Stimulated activated memory B cell treated with anti-CD40 and anti-IgM and Interleukin-4, amounts not matched to agents 10 μg/mL and 1 μg/mL and 100 μg/mL, for 72 hours (primary cell): ENCODE results near the gene CCDC183.
A peak's percentile ranks its signal among the peaks of the same experiment; 100 is the strongest.
"Not testable (repeated sequence)": the region's sequence is repeated elsewhere in the genome, so short reads cannot be mapped to it uniquely, and the experiment has no call there.

Experiments
- ATAC-seq: fragments of 150-1000 bp; cut with Tn5 transposase; 2 replicates; pipeline ENCODE4 v1.10.0; 2021
- H3K27ac Mint-ChIP-seq: one replicate; pipeline ENCODE4 v1.8.0; 2022; ENCODE audit warnings: mild to moderate bottlenecking, mixed read lengths
- H3K27me3 Mint-ChIP-seq: one replicate; pipeline ENCODE4 v1.8.0; 2022; ENCODE audit warnings: mixed read lengths
- H3K36me3 Mint-ChIP-seq: one replicate; pipeline ENCODE4 v1.8.0; 2022; ENCODE audit warnings: mixed read lengths
- H3K4me1 Mint-ChIP-seq: one replicate; pipeline ENCODE4 v1.8.0; 2022; ENCODE audit warnings: mixed read lengths
- H3K4me3 Mint-ChIP-seq: one replicate; pipeline ENCODE4 v1.8.0; 2022; ENCODE audit warnings: mild to moderate bottlenecking, moderate library complexity, mixed read lengths
- H3K9me3 Mint-ChIP-seq: one replicate; pipeline ENCODE4 v1.8.0; 2022; ENCODE audit warnings: mixed read lengths

CCDC183 gene

GRCh38 chr9:136786983-136787382 is 9.2 kb upstream of the CCDC183 start:
- not testable (repeated sequence) for ATAC-seq, H3K4me3 Mint-ChIP-seq, H3K36me3 Mint-ChIP-seq, H3K9me3 Mint-ChIP-seq, H3K27ac Mint-ChIP-seq
- peaks cover 18% of the 10 kb centered on the region for H3K27me3 Mint-ChIP-seq
- H3K4me1 Mint-ChIP-seq, result peaks cover 36% of the 10 kb centered on the region

- H3K27me3 Mint-ChIP-seq, result peaks cover 18% of the 10 kb centered on the region
- no peak overlapping the region for H3K27ac Mint-ChIP-seq
- H3K4me3 Mint-ChIP-seq, result no peak overlapping the region
- no peaks in the 10 kb centered on the region for H3K36me3 Mint-ChIP-seq
- H3K4me1 Mint-ChIP-seq, result peaks cover 43% of the 10 kb centered on the region
- no peak for ATAC-seq
- no peaks in the 10 kb centered on the region for H3K9me3 Mint-ChIP-seq
Measured at GRCh38 chr9:136787690-136788400, 8.3 kb upstream of the CCDC183 start.

GRCh38 chr9:136788644-136789522 is 7.3 kb upstream of the CCDC183 start:
- H3K27ac Mint-ChIP-seq, H3K9me3 Mint-ChIP-seq, H3K36me3 Mint-ChIP-seq, ATAC-seq, H3K4me3 Mint-ChIP-seq: not testable (repeated sequence)
- Mint-ChIP-seq H3K27me3 (peaks cover 18% of the 10 kb centered on the region), H3K4me1 (peaks cover 41% of the 10 kb centered on the region)

- Mint-ChIP-seq H3K27ac (no peak overlapping the region), H3K4me1 (peaks cover 34% of the 10 kb centered on the region), H3K4me3 (no peak overlapping the region), H3K9me3 (no peaks in the 10 kb centered on the region), H3K36me3 (no peaks in the 10 kb centered on the region), H3K27me3 (peaks cover 18% of the 10 kb centered on the region)
- no peak for ATAC-seq
Measured at GRCh38 chr9:136789523-136789937, 6.6 kb upstream of the CCDC183 start.

GRCh38 chr9:136790640-136791515 is 5.3 kb upstream of the CCDC183 start, which contains the start of gene TMEM141:
Gene TMEM141 (plus strand): TSS chr9:136791344. CDS start chr9:136791371, 27 bp downstream.
- Mint-ChIP-seq H3K36me3 (no peaks in the 10 kb centered on the region), H3K4me3 (peak within 1 kb of the TSS; percentile 91), H3K9me3 (no peaks in the 10 kb centered on the region), H3K27ac (peak within 1 kb of the TSS; percentile 92), H3K4me1 (peaks cover 28% of the 10 kb centered on the region), H3K27me3 (peaks cover 18% of the 10 kb centered on the region)
- ATAC-seq, result peak; percentile 96

GRCh38 chr9:136791516-136792276 is 4.4 kb upstream of the CCDC183 start:
- no peaks in the 10 kb centered on the region for H3K36me3 Mint-ChIP-seq

GRCh38 chr9:136792321-136793085 is 3.6 kb upstream of the CCDC183 start:
- no peaks in the 10 kb centered on the region for H3K9me3 Mint-ChIP-seq
- H3K4me3 Mint-ChIP-seq, result no peak overlapping the region
- H3K27ac Mint-ChIP-seq, result peak overlapping the region; percentile 92
- H3K27me3 Mint-ChIP-seq, result peaks cover 15% of the 10 kb centered on the region
- no peaks in the 10 kb centered on the region for H3K36me3 Mint-ChIP-seq
- H3K4me1 Mint-ChIP-seq, result peaks cover 33% of the 10 kb centered on the region
- ATAC-seq, result no peak

More at GRCh38 chr9:136791516-136792276, 4.4 kb upstream of the CCDC183 start:
- H3K4me1 Mint-ChIP-seq, result peaks cover 36% of the 10 kb centered on the region
- peak; percentile 26 for ATAC-seq
- peak overlapping the region; percentile 92 for H3K27ac Mint-ChIP-seq
- no peaks in the 10 kb centered on the region for H3K9me3 Mint-ChIP-seq
- H3K4me3 Mint-ChIP-seq, result peak overlapping the region; percentile 91
- H3K27me3 Mint-ChIP-seq, result peaks cover 15% of the 10 kb centered on the region

- Mint-ChIP-seq H3K27ac (no peak overlapping the region), H3K4me1 (peaks cover 25% of the 10 kb centered on the region), H3K9me3 (no peaks in the 10 kb centered on the region), H3K36me3 (no peaks in the 10 kb centered on the region), H3K27me3 (peaks cover 21% of the 10 kb centered on the region), H3K4me3 (no peak overlapping the region)
- ATAC-seq, result no peak
Measured at GRCh38 chr9:136793086-136793946, 2.8 kb upstream of the CCDC183 start.

- no peaks in the 10 kb centered on the region for H3K9me3 Mint-ChIP-seq
- H3K27me3 Mint-ChIP-seq, result peaks cover 30% of the 10 kb centered on the region
- H3K36me3 Mint-ChIP-seq, result no peaks in the 10 kb centered on the region
- no peak for ATAC-seq
- H3K4me3 Mint-ChIP-seq, result no peak overlapping the region
- peaks cover 27% of the 10 kb centered on the region for H3K4me1 Mint-ChIP-seq
- no peak overlapping the region for H3K27ac Mint-ChIP-seq
Measured at GRCh38 chr9:136794281-136794999, 1.7 kb upstream of the CCDC183 start.

GRCh38 chr9:136795000-136795348 is 1.2 kb upstream of the CCDC183 start:
- ATAC-seq, result no peak
- Mint-ChIP-seq H3K4me1 (peaks cover 32% of the 10 kb centered on the region), H3K27ac (no peak overlapping the region), H3K9me3 (no peaks in the 10 kb centered on the region), H3K36me3 (no peaks in the 10 kb centered on the region), H3K4me3 (no peak overlapping the region), H3K27me3 (peaks cover 30% of the 10 kb centered on the region)

GRCh38 chr9:136796775-136797347 is 723 bp downstream of the CCDC183 start:
- not testable (repeated sequence) for ATAC-seq, H3K4me3 Mint-ChIP-seq, H3K9me3 Mint-ChIP-seq, H3K27ac Mint-ChIP-seq, H3K36me3 Mint-ChIP-seq
- Mint-ChIP-seq H3K4me1 (peaks cover 41% of the 10 kb centered on the region), H3K27me3 (peaks cover 30% of the 10 kb centered on the region)

GRCh38 chr9:136798708-136799078 is 2.6 kb downstream of the CCDC183 start:
- H3K4me3 Mint-ChIP-seq, result no peak overlapping the region
- peaks cover 30% of the 10 kb centered on the region for H3K27me3 Mint-ChIP-seq
- H3K4me1 Mint-ChIP-seq, result peaks cover 44% of the 10 kb centered on the region
- peaks cover 5% of the 10 kb centered on the region for H3K36me3 Mint-ChIP-seq
- no peak overlapping the region for H3K27ac Mint-ChIP-seq
- ATAC-seq, result no peak
- no peaks in the 10 kb centered on the region for H3K9me3 Mint-ChIP-seq
